Brain microvascular endothelial cell (primary cell): Measurements from ENCODE around the gene SUPT7L.
"Not testable (repeated sequence)": the region's sequence is repeated elsewhere in the genome, so short reads cannot be mapped to it uniquely, and the experiment has no call there.

ENCODE experiments used
- DNase-seq: peaks from one replicate; pipeline ENCODE4 v3.0.0-alpha.2; 2020
- H3K27ac ChIP-seq: fragments of 250-450 bp; sonication (Bioruptor Pico); 2 replicates; pipeline ENCODE4 v1.5.1; 2020; ENCODE audit warnings: mild to moderate bottlenecking, moderate library complexity
- H3K27me3 ChIP-seq: fragments of 250-450 bp; sonication (Bioruptor Pico); replicated peaks from 2 replicates; pipeline ENCODE4 v1.5.1; 2020; ENCODE audit warnings: mild to moderate bottlenecking
- H3K36me3 ChIP-seq: fragments of 250-450 bp; sonication (Bioruptor Pico); replicated peaks from 2 replicates; pipeline ENCODE4 v1.5.1; 2020; ENCODE audit warnings: mild to moderate bottlenecking
- H3K4me3 ChIP-seq: 2 replicates; pipeline ENCODE4 v1.5.1; 2011; ENCODE audit warnings: low read depth, mild to moderate bottlenecking, control low read depth, low read length, moderate library complexity
- CTCF ChIP-seq: IDR thresholded peaks from 2 replicates; pipeline ENCODE4 v1.5.1; 2011; ENCODE audit warnings: low read depth, mild to moderate bottlenecking, moderate library complexity, low read length, control low read depth, inconsistent platforms; ENCODE audit errors: missing control alignments
- in situ Hi-C: cut with HindIII; loops from 2 replicates; pipeline ENCODE4 v1.10.0; 2017; ENCODE audit warnings: low sequenced_read_pairs, low pct_ligation_motif_present

Gene SUPT7L

GRCh38 chr2:27683390-27684071, 20.1 kb upstream of the SUPT7L start:
- in situ Hi-C loops, result no loop called here
- peak; percentile 93 for DNase-seq
- peak; percentile 88 for TF ChIP-seq CTCF
- Histone ChIP-seq H3K27me3 (no peaks in the 10 kb centered on the region), H3K36me3 (peaks cover 33% of the 10 kb centered on the region), H3K4me3 (no peak overlapping the region), H3K27ac (peak overlapping the region; percentile 89)

- H3K27me3 ChIP-seq, H3K4me3 ChIP-seq, in situ Hi-C loops: not testable (repeated sequence)
- H3K36me3 ChIP-seq, result peaks cover 35% of the 10 kb centered on the region
- H3K27ac ChIP-seq, result peak overlapping the region; percentile 89
- peak; percentile 68 for DNase-seq
These were observed 18.9 kb upstream of the SUPT7L start for GRCh38 chr2:27682334-27682771.

- peak; percentile 63 for DNase-seq
- peaks cover 37% of the 10 kb centered on the region for H3K36me3 ChIP-seq
- TF ChIP-seq CTCF, result no peak
- H3K4me3 ChIP-seq, result no peak overlapping the region
- in situ Hi-C loops, result no loop called here
- H3K27ac ChIP-seq, result peak overlapping the region; percentile 89
- no peaks in the 10 kb centered on the region for H3K27me3 ChIP-seq
These were observed 18.4 kb upstream of the SUPT7L start for GRCh38 chr2:27681841-27682240.

GRCh38 chr2:27680571-27680970, 17.2 kb upstream of the SUPT7L start:
- H3K27ac ChIP-seq, result no peak overlapping the region
- no peak for TF ChIP-seq CTCF
- H3K36me3 ChIP-seq, result peaks cover 40% of the 10 kb centered on the region
- DNase-seq, result no peak
- no peaks in the 10 kb centered on the region for H3K27me3 ChIP-seq
- in situ Hi-C loops, result no loop called here
- no peak overlapping the region for H3K4me3 ChIP-seq

- no peak for DNase-seq
- Histone ChIP-seq H3K27ac (no peak overlapping the region), H3K27me3 (no peaks in the 10 kb centered on the region), H3K4me3 (no peak overlapping the region), H3K36me3 (peaks cover 44% of the 10 kb centered on the region)
- no peak for TF ChIP-seq CTCF
- in situ Hi-C loops, result no loop called here
These were observed 9.5 kb upstream of the SUPT7L start for GRCh38 chr2:27672723-27673486.

- H3K27me3 ChIP-seq, result no peaks in the 10 kb centered on the region
- no peak overlapping the region for H3K4me3 ChIP-seq
- H3K27ac ChIP-seq, result no peak overlapping the region
- peaks cover 38% of the 10 kb centered on the region for H3K36me3 ChIP-seq
- DNase-seq, result no peak
- in situ Hi-C loops, result no loop called here
- no peak for TF ChIP-seq CTCF
These were observed 7.8 kb upstream of the SUPT7L start for GRCh38 chr2:27671235-27671634.
